Brain microvascular endothelial cell (primary cell): ENCODE results near the gene BASP1.

Experiments
- DNase-seq: peaks from one replicate; pipeline ENCODE4 v3.0.0-alpha.2; 2020
- H3K27ac ChIP-seq: fragments of 250-450 bp; sonication (Bioruptor Pico); 2 replicates; pipeline ENCODE4 v1.5.1; 2020; ENCODE audit warnings: mild to moderate bottlenecking, moderate library complexity
- H3K27me3 ChIP-seq: fragments of 250-450 bp; sonication (Bioruptor Pico); replicated peaks from 2 replicates; pipeline ENCODE4 v1.5.1; 2020; ENCODE audit warnings: mild to moderate bottlenecking
- H3K36me3 ChIP-seq: fragments of 250-450 bp; sonication (Bioruptor Pico); replicated peaks from 2 replicates; pipeline ENCODE4 v1.5.1; 2020; ENCODE audit warnings: mild to moderate bottlenecking
- H3K4me3 ChIP-seq: 2 replicates; pipeline ENCODE4 v1.5.1; 2011; ENCODE audit warnings: low read depth, mild to moderate bottlenecking, control low read depth, low read length, moderate library complexity
- in situ Hi-C: cut with HindIII; loops from 2 replicates; pipeline ENCODE4 v1.10.0; 2017; ENCODE audit warnings: low sequenced_read_pairs, low pct_ligation_motif_present
- TF ChIP-seq, protein P1 (sequence below): IDR thresholded peaks from 2 replicates; pipeline ENCODE4 v1.5.1; 2011; ENCODE audit warnings: low read depth, mild to moderate bottlenecking, moderate library complexity, low read length, control low read depth, inconsistent platforms; ENCODE audit errors: missing control alignments

Gene BASP1

DNA sequence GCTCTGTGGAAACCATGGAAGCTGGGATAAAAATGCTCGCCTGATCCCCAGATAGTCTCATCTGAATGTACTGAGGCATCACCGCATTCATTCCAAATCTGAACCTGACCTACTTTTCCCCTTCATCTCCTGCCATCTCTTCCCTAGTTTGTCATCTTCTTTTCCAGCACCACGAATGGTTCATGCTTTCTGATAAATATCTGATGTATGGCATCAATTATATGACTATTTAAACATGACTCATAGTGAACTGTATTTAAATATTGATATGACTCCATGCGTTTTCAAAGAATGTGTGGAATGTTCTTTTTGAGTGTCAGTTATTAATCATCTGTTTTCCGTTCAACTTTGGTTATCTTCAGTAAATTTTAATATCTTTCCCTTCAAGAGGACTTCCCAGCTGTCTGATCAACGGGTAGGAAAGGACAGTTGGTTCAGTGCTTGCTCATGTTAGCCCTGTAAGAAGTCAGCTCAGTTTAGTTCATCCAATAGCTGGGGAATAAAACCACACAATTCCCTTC is 21.1 kb downstream of the BASP1 start:
- Histone ChIP-seq H3K36me3 (peaks cover 12% of the 10 kb centered on the region), H3K27me3 (no peaks in the 10 kb centered on the region), H3K27ac (peak overlapping the region; percentile 34), H3K4me3 (no peak overlapping the region)
- in situ Hi-C loops = loop anchor here (25.0 kb wide), 1 partner anchor 149 kb away; no protein-coding TSS in a partner anchor
- peak; percentile 50 for DNase-seq
- TF ChIP-seq, protein P1, sequence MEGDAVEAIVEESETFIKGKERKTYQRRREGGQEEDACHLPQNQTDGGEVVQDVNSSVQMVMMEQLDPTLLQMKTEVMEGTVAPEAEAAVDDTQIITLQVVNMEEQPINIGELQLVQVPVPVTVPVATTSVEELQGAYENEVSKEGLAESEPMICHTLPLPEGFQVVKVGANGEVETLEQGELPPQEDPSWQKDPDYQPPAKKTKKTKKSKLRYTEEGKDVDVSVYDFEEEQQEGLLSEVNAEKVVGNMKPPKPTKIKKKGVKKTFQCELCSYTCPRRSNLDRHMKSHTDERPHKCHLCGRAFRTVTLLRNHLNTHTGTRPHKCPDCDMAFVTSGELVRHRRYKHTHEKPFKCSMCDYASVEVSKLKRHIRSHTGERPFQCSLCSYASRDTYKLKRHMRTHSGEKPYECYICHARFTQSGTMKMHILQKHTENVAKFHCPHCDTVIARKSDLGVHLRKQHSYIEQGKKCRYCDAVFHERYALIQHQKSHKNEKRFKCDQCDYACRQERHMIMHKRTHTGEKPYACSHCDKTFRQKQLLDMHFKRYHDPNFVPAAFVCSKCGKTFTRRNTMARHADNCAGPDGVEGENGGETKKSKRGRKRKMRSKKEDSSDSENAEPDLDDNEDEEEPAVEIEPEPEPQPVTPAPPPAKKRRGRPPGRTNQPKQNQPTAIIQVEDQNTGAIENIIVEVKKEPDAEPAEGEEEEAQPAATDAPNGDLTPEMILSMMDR = no peak

DNA sequence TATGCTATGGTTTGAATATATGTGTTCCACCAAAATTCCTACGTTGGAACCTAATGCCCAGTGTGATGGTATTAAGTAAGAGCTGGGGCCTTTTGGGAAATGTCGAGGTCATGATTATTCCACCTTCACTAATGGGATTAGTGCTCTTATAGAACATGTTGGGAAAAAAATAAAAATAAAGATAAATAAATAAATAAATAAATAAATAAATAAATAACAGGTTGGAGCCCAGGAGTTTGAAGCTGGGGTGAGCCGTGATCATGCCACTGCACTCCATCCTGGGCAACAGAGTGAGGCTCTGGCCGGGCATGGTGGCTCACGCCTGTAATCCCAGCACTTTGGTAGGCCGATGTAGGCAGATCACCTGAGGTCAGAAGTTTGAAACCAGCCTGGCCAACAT is 22.5 kb downstream of the BASP1 start:
- TF ChIP-seq, protein P1 = no peak
- no peak for DNase-seq
- Histone ChIP-seq H3K4me3 (no peak overlapping the region), H3K27ac (peak overlapping the region; percentile 41), H3K36me3 (peaks cover 10% of the 10 kb centered on the region), H3K27me3 (no peaks in the 10 kb centered on the region)
- in situ Hi-C loops = loop anchor here (25.0 kb wide), 1 partner anchor 147 kb away; no protein-coding TSS in a partner anchor

DNA sequence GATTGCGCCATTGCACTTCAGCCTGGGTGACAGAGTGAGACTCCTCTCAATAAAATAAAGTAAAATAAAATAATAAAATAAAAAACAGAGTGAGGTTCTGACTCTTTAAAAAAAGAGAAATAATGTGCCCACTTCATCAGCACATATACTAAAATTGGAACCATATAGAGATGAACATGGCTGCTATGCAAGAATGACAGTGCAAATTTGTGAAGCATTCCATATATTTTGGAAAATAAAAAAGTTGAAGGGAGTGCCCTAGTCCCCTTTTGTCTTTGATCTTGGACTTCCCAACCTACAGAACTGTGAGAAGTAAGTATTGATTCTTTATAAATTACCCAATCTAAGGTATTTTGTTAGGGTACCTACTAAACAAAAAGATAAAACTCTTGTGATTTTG is 23.1 kb downstream of the BASP1 start:
- no peak overlapping the region for H3K4me3 ChIP-seq
- H3K27ac ChIP-seq = peak overlapping the region; percentile 41
- H3K36me3 ChIP-seq = peaks cover 10% of the 10 kb centered on the region
- TF ChIP-seq, protein P1 = no peak
- no peak for DNase-seq
- H3K27me3 ChIP-seq = no peaks in the 10 kb centered on the region
- in situ Hi-C loops = loop anchor here (25.0 kb wide), 1 partner anchor 147 kb away; no protein-coding TSS in a partner anchor

DNA sequence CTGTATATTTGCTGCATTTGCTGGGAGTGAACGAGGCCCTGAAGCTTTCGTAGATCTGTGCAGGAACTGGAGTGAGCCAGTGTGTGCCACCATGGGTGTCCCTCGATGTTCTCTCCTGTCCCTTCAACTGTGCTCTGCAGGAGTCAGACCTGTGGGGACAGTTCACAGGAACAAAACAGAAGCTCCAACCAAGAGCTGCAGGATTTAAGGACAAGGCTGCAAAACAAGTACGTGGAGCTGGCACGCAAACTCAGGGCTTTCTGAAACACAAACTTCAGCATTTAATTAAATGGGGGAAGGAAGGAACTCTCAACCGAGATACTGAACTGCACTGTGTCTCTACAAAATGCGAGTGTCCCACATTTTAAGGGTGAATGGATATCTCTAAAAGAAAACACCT is 24.2 kb downstream of the BASP1 start:
- in situ Hi-C loops = loop anchor here (25.0 kb wide), 1 partner anchor 146 kb away; no protein-coding TSS in a partner anchor
- TF ChIP-seq, protein P1 = no peak
- H3K27ac ChIP-seq = no peak overlapping the region

DNA sequence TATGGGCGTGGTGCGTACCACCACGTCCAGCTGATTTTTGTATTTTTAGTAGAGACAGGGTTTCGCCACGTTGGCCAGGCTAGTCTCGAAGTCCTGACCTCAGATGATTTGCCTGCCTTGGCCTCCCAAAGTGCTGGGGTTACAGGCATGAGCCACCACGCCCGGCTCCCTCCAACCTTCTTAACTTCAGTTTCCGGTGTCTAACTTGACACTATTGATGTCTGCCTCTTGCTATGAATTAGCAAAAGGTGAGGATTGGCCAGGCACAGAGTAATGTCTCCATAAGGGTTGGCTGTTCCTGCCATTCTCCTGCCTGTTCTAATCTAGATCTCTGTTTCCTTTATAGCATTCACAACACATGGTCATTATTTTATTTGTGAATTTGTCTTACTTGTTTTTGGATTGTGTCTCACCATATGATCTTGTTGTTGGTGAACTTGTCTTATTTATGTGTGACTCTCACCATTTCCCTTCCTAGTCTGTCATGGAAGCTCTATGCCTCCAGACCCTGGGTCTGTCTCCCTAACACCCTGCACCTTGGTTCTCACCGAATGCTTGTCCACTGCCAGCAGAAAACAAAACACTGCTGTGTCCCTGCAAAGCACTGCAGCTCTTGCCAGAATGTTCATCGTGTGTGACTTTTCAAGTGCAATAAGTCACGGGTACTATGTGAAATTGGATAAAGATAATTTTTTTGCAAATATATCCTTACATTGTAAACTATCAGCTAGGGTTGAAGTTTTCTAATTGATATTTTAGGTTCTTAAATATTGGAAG is 26.0 kb downstream of the BASP1 start:
- Histone ChIP-seq H3K27me3 (no peaks in the 10 kb centered on the region), H3K4me3 (no peak overlapping the region), H3K27ac (no peak overlapping the region), H3K36me3 (peaks cover 14% of the 10 kb centered on the region)
- in situ Hi-C loops = loop anchor here (25.0 kb wide), 1 partner anchor 144 kb away; no protein-coding TSS in a partner anchor
- no peak for DNase-seq
- TF ChIP-seq, protein P1 = no peak

More for the DNA sequence above, 24.2 kb downstream of the BASP1 start:
- H3K4me3 ChIP-seq = no peak overlapping the region
- H3K36me3 ChIP-seq = peaks cover 10% of the 10 kb centered on the region
- no peak for DNase-seq
- no peaks in the 10 kb centered on the region for H3K27me3 ChIP-seq
